ENCODE data around the gene KRT72. TPM values are rescaled to one million over a fixed set of nuclear protein-coding genes. Genes with fewer than 3 reads are reported as not detected.

KRT72 gene
- total and polyA plus RNA-seq, 2 donors (not counting 3 experiments of a cell fraction or from before 2014, with no cell fraction given), result not detected

- Histone ChIP-seq H3K4me3 (replicated peaks in 1 of 3; ENCODE audit: insufficient read depth in 1 of 3, low read depth in 1 of 3, low read length in 3 of 3) (no peak overlapping the region), H3K27ac (ENCODE audit: insufficient read depth, low read depth, low read length) (no peak overlapping the region), H3K36me3 (ENCODE audit: control insufficient read depth in 2 of 2, extremely low read depth in 1 of 2, insufficient read depth in 2 of 2, low read length in 2 of 2) (no peaks in the 10 kb centered on the region), H3K4me1 (ENCODE audit: control insufficient read depth, extremely low read depth, insufficient read depth, low read length) (no peaks in the 10 kb centered on the region), H3K27me3 (ENCODE audit: control insufficient read depth in 2 of 2, insufficient read depth in 2 of 2, low read length in 2 of 2) (peaks cover 20 to 39% of the 10 kb centered on the region in 2 experiments), H3K9me1 (replicated peaks; ENCODE audit: control insufficient read depth, extremely low read depth, insufficient read depth, low read length) (no peaks in the 10 kb centered on the region), H3K4me2 (ENCODE audit: insufficient read depth, low read length) (no peak overlapping the region), H3K9me3 (replicated peaks; ENCODE audit: control insufficient read depth, insufficient read depth, low read length) (no peaks in the 10 kb centered on the region), H3K9ac (replicated peaks; ENCODE audit: extremely low read depth, insufficient read depth, low read length) (no peak overlapping the region), H3K79me2 (ENCODE audit: control insufficient read depth, insufficient read depth, low read length) (no peaks in the 10 kb centered on the region), H2AFZ (ENCODE audit: low read depth, low read length) (no peak overlapping the region), H4K20me1 (replicated peaks; ENCODE audit: control insufficient read depth, extremely low read depth, insufficient read depth, low read length) (no peaks in the 10 kb centered on the region)
- no peak for DNase-seq (ENCODE audit: low read depth, low spot score)
- TF ChIP-seq, protein P1, sequence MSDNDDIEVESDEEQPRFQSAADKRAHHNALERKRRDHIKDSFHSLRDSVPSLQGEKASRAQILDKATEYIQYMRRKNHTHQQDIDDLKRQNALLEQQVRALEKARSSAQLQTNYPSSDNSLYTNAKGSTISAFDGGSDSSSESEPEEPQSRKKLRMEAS (IDR thresholded peaks at IDR 0.05; ENCODE audit: insufficient read depth, insufficient read length), result no peak
- TF ChIP-seq FOS (IDR thresholded peaks at IDR 0.05; ENCODE audit: borderline replicate concordance, insufficient read depth, low read length) (no peak), POLR2A (IDR thresholded peaks at IDR 0.05; ENCODE audit: low read depth, low read length) (no peak), CTCF (IDR thresholded peaks at IDR 0.05; ENCODE audit: extremely low read depth in 1 of 2, insufficient read depth in 1 of 2, low read depth in 1 of 2, low read length in 2 of 2) (no peak), EZH2 (IDR thresholded peaks at IDR 0.05; ENCODE audit: borderline replicate concordance, low read depth, low read length, severe bottlenecking) (no peak)
- CTCF ChIA-PET, result no interaction called here
- POLR2A ChIA-PET, result no interaction called here
- FAIRE-seq, result no peak
- BruUV-seq (replicated peaks), result no TSS peak
- intact Hi-C loops (cut with micrococcal nuclease) (no loop called here), dilution Hi-C loops (cut with MboI; ENCODE audit: extremely low pct_ligation_motif_present, low sequenced_read_pairs) (no loop called here)
These were observed 788 bp downstream of the KRT72 start for GRCh38 chr12:52600475-52600874.

DNA sequence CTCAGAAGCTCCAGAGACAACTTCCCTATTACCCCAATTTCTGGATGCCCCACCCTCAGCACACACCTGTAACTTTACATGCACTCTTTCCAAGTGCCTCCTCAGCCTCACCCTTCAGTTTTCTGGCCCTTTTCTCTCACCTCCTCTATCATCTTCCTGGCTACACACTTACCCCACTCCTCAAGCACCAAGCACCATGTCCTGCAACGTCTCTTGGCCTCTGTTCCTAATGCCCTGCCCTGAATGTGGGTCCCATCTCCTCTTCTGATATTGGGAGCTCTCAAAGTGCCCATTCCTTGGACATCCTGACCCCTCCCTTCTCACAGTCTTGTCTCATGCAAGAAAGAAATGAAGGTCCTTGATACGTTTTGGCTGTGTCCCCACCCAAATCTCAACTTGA lies 1.2 kb downstream of the KRT72 start:
- DNase-seq (ENCODE audit: low read depth, low spot score), result no peak
- Histone ChIP-seq H3K27ac (ENCODE audit: insufficient read depth, low read depth, low read length) (no peak overlapping the region), H3K4me1 (ENCODE audit: control insufficient read depth, extremely low read depth, insufficient read depth, low read length) (no peaks in the 10 kb centered on the region), H3K9me1 (replicated peaks; ENCODE audit: control insufficient read depth, extremely low read depth, insufficient read depth, low read length) (no peaks in the 10 kb centered on the region), H3K9ac (replicated peaks; ENCODE audit: extremely low read depth, insufficient read depth, low read length) (no peak overlapping the region), H3K9me3 (replicated peaks; ENCODE audit: control insufficient read depth, insufficient read depth, low read length) (no peaks in the 10 kb centered on the region), H3K36me3 (ENCODE audit: control insufficient read depth in 2 of 2, extremely low read depth in 1 of 2, insufficient read depth in 2 of 2, low read length in 2 of 2) (no peaks in the 10 kb centered on the region), H3K4me3 (replicated peaks in 1 of 3; ENCODE audit: insufficient read depth in 1 of 3, low read depth in 1 of 3, low read length in 3 of 3) (no peak overlapping the region), H3K79me2 (ENCODE audit: control insufficient read depth, insufficient read depth, low read length) (no peaks in the 10 kb centered on the region), H3K27me3 (ENCODE audit: control insufficient read depth in 2 of 2, insufficient read depth in 2 of 2, low read length in 2 of 2) (peaks cover 20 to 39% of the 10 kb centered on the region in 2 experiments), H4K20me1 (replicated peaks; ENCODE audit: control insufficient read depth, extremely low read depth, insufficient read depth, low read length) (no peaks in the 10 kb centered on the region), H3K4me2 (ENCODE audit: insufficient read depth, low read length) (no peak overlapping the region), H2AFZ (ENCODE audit: low read depth, low read length) (no peak overlapping the region)
- ChIA-PET POLR2A (no interaction called here), CTCF (no interaction called here)
- intact Hi-C loops (cut with micrococcal nuclease) (no loop called here), dilution Hi-C loops (cut with MboI; ENCODE audit: extremely low pct_ligation_motif_present, low sequenced_read_pairs) (no loop called here)
- no peak for FAIRE-seq
- no peak for TF ChIP-seq POLR2A (IDR thresholded peaks at IDR 0.05; ENCODE audit: low read depth, low read length)
- TF ChIP-seq GATA2 (IDR thresholded peaks at IDR 0.05; ENCODE audit: insufficient read depth, insufficient read length, low read depth, low read length), result no peak
- no peak for TF ChIP-seq EZH2 (IDR thresholded peaks at IDR 0.05; ENCODE audit: borderline replicate concordance, low read depth, low read length, severe bottlenecking)
- no peak for TF ChIP-seq FOS (IDR thresholded peaks at IDR 0.05; ENCODE audit: borderline replicate concordance, insufficient read depth, low read length)
- TF ChIP-seq POLR2AphosphoS5 (IDR thresholded peaks at IDR 0.05; ENCODE audit: insufficient read depth, low read depth, low read length), result no peak
- TF ChIP-seq CTCF (IDR thresholded peaks at IDR 0.05; ENCODE audit: extremely low read depth in 1 of 2, insufficient read depth in 1 of 2, low read depth in 1 of 2, low read length in 2 of 2), result no peak
- TF ChIP-seq MYC (IDR thresholded peaks at IDR 0.05; ENCODE audit: low read depth, low read length), result no peak
- no peak for TF ChIP-seq JUN (IDR thresholded peaks at IDR 0.05; ENCODE audit: borderline replicate concordance, insufficient read depth, insufficient read length, low read depth)
- TF ChIP-seq, protein P1 (IDR thresholded peaks at IDR 0.05; ENCODE audit: insufficient read depth, insufficient read length), result no peak
- no TSS peak for BruUV-seq (replicated peaks)
